NCI-H748 (cell line): ENCODE results near the gene ITPRIP.

Experiments used
- DNase-seq: peaks from one replicate; lab custom pipeline; 2025; ENCODE audit not compliant: unreplicated experiment; lab: John Stamatoyannopoulos, UW

The ITPRIP gene

DNA sequence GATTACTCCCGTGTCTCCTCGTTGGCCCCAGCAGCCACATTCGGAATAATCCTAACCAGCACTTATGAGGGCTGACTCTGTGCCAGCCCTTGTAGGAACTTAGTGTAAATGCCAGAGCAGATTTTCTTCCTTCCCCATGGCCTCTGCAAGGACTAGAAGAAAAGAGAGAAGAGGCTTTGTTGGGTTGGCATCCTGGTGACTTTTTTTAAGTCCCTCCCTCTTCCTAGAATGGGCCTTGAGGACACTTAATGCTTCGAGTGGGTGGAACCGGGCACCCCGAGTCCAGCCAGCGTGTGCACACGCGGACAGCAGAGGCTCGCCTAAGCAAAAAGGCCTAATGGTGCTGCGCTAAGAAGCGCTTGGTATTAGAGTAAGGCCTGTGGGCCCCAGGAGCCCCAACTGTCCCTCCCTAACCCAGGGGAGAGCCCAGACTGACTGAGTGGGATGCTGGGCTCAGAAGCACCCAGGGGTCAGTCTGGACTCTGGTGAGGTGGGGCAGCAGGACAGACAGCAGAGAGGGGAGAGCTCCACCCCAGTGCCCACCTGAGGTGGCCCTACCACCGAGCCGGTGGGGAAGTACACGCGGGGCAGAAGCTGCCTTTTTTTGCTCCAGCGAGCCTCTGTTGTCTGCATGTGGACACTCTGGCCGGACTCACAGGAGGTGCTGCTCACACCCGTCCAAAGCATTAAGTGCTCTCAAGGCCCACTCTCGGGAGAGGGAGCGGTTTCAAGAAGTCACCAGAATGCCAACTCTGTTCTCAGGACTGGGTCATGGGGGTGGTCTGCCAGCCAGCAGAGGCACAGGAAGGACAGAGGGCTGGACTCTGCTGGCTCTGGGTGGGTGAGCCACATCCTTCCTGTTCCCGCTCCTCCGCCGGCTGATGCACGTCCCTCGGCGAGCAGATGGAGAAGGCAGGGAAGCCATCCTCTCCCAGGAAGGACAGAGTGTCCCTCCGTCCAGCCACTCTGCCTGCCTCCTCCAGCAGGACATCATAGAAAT is 12.5 kb downstream of the ITPRIP start:
- no peak for DNase-seq

DNA sequence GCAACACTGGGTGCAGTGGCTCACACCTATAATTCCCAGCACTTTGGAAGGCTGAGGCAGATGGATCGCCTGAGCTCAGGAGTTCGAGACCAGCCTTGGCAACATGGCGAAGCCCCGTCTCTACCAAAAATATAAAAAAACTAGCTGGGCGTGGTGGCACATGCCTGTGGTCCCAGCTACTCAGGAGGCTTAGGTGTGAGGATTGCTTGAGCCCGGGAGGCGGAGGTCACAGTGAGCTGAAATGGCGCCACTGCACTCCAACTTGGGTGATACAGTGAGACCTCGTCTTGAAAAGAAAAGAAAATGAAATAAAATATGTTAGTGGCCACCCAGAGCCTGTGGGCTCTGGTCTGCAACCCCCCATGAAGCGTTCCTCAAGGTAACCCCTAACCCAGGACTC is 13.3 kb downstream of the ITPRIP start:
- no peak for DNase-seq

DNA sequence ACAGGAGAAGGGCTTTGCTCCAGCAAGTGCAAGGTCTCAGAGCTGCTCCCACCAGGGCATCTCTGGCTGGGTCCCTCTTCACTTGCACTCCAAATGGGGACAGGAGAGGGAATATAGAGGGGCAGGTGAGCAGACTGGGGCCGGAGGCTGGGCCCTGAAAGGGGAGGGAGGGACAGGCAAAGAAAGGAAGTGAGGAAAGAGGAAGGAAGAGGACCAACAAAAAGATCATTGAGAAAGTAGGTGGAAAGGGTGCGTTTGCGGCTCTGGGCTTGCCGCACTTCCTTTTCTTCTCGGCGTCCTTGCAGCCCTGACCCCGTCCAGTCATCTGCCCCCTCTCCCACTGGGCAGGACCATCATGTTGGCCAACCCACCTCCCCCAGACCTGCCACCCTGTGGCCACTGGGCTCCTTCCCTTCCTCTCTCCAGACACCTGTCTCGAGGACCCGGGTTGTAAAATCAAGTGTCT is 14.0 kb downstream of the ITPRIP start:
- no peak for DNase-seq

DNA sequence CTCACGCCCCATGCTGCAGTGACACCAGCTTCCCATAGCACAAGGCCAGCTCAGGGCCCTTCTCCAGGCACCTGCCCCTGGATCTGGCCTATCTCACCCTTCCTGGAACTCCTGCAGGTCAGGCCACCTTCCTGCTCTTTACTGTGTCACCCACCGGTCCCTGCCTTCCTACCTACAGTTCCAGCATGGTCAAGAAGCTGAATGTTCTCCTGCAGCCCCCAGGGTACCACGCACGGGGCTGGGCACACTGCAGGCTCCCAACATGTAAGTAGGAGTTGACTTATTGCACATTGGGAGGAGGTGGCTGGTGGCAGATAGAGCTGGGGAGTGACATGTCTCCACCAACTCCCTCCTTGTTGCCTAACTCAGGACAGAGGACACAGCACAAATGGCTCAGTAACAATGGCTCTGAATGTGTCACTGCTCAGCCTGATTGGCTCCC is 14.5 kb downstream of the ITPRIP start:
- DNase-seq, result no peak

DNA sequence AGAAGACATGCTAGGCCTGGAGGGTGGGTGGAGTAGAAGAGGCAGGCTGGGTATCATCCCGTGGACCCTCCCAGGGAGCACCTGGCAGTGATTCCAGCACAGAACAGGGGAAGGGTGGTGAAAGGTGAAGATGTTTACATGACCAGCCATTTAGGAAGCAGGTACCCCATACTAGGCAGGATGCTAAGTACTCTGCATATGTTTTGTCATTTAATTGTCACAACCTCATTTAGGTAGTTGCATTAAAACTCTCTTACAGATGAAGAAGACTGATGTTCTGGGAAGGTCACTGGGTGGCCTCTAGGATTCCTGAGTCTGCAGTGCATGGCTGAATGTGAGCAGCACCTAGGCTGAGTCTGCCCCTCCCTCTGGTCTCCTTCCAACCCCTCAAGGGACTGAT is 15.2 kb downstream of the ITPRIP start:
- no peak for DNase-seq

DNA sequence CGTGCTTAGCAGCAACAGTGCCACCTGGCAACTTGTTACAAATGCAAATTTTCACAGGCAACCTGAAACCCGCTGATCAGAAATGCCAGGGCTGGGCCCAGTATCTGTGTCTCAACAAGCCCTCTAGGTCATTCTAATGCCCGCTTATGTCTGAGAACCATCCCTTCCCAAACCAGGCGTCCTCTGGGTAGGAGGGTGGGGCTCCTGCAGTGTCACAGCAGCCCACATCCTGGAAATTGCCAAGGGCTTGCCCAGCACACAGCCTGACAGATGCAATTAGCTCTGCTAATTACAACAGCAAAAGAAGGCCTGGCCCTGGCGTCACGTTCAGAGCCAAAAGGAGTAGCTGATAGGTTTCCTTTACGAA is 15.9 kb downstream of the ITPRIP start:
- DNase-seq, result peak; percentile 28

DNA sequence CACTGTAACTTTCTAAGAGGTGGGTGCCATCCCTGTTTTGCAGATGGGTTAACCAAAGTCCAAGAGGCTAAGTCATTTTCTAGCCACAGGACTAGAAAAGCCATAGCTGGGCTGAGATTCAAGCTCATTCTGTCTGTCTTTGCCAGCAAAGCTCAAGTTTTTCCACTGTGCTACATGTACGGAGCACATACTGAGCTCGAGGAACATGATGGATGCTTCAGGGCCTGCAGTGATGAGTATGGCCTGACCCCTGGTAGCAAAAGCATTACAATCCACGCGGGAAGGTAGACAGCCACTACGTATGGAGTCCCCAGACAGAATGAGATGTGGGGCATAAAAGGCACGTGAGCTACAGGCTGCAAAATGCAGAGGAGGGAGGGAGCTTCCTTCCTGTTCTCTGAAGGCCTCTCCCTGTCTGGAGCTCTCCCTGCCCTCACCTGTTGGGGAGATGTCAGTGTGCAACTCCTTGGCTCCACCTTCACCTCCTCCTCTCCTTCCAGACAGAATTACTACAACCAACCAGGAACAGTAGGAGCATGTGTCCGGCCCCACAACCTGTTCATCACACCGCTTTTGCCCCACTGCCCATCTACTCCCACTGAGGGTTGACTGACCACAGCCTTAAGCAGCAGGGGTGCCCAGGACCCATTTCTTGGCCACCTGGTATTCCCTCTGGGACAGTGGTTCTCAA is 16.4 kb downstream of the ITPRIP start:
- no peak for DNase-seq

DNA sequence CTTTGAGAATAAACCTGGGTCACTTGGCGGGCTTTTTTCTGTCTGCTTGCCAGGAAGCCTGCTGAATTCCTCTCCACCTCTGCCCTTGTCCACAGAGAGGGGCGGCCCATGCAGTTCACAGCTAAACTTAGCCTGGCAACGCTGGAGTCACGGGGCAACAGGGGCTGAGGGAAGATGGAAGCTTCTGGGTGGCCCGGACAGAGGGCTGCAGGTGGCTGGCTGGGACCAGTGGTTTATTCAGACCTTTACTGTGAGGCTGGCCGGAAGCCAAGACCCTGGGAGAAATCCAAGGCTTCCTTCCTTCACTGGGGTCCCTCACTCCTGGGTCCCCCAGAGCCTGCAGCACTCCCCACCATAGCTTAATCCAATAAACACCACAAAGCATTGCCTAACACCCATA is 17.0 kb downstream of the ITPRIP start:
- no peak for DNase-seq

DNA sequence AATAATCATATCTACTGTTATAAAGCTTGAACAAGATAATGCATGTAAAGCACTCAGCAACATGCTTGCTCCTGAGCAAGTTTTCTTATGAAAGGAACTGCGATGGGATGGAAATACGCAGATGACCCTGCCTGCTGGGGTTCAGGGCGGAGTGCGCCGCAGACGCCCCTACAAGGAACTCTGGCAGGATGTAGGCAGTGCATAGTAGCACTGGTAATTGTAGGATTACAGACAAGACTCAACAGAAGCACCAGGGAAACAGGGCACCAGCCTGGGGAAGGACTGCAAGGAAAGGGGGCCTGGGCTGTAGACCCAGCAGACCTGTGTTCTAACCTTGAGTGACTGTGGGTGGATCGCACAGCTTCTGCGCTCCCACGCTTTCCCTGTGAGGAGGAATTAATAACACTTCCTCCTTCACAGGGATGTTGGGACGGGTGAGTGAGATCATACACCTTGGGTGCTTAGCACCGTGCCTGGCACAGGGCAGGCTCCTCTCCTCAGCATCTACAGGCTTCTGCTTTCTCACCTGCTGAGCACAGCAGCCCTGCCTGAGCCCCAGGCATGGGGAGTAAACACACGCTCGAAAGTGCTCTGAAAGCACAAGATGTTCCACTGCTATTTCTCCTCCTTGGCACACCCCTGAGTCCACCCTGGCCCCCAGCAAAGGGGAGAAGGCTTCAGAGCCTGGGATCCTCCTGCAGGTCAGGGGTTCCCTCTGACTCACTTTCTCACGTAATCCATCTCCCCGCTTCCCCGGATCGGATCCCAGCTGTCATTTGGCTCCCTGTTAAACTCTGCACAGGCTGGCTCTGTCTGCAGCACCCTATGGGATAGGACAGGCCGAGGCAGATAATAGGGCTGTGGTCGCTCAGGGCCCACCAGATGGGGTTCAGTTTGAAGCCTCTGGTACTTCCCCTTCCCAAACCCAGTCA is 19.2 kb downstream of the ITPRIP start:
- DNase-seq, result no peak

DNA sequence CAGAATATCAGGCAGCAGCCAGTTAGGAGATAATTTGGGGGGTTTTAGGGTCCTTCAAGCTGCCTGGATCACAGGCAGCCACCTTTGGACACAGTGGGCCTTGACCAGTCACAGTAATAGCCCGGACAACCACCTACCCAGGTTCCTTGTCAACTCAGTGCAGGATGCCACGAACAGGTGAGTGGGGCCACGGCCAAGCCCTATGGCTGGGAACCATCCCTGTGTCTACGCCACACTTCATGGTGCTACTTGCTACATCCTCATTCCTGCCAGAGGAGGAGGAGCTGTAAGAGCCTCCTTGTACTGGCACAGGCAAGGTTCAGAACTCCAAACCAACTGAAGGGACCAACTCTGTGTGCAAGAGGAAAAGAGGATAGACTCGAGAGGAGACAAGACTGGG is 19.9 kb downstream of the ITPRIP start:
- DNase-seq, result no peak

DNA sequence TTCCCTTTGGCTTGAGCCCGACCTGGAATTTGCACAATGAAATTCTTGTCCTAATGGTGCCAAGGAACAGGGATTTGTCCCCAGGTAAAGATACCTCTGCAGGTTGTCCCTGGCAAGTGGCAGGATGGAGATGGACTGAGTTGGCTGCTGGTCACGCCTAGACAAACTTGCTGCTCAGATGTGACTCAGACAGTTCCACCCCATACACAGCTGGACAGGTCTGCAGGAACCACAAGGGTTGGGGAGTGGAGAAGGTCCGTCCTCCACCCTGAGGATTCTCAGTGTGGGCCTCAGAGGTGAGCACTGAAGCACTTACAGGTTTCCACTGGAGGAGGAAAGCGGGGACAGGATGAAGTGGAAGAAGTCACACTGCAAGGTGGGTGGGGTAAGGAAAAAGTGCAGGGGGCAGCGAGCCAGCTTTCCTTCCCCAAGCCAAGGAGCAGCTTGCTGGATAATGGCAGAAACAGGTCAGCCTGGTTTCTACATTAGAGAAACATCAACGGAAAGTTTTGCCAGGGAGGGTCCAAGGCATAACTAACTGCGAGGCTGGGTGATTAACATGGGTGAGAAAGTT is 20.5 kb downstream of the ITPRIP start:
- DNase-seq, result no peak

DNA sequence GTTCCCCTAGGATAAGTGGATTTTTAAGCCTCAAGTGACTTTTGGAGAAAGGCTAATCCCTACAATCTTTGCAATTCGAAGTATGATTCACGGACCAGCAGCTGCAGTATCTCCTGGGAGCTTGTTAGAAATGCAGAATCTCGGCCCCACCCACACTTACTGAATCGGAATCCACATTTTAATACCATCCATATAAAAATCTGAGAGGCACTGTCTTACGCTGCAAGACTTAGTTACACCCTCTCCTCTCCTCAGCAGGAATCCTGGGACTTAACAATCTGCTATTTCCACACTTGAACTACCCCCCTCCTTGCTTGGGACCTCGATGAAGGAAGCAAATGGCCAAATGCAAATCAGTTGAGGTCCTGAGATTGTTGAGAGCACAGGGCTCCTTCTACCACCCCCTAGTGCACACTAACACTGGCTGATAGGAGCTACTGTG is 21.0 kb downstream of the ITPRIP start:
- DNase-seq, result no peak

DNA sequence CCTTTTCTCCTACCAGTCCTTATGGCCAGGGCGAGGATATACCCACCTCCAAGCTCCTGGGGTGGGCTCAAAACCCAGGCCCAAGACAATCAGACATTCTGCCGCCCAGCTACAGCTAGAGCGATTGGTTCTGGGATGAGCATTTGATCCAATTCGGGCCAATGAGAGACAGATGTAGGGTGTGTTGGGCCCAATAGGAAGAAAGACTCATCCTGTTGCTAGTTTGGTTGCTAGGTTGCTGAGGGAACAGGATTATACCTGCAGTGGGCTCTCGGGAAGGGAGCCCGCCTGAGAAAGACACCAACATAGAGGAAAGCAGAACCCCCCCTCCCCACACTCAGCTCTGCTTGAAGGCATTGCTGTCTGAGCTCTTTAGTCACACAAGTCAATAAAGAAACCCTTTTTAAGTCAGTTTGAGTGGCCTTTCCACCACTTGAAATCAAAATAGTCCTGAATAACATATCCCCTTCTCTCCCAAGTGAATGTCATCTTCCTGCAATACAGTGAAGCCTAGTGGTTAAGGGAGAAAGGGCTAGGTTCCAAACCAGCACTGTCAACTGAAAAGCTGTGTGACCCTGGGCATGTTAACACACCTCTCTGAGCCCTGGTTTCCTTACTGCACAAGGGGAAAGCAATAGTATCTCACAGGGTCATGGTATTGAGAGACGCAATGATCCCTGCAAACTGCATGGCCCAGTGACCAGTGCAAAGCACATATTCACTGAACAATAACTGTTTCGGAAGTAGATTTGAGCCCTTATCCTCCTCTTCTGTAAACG is 21.8 kb downstream of the ITPRIP start:
- DNase-seq, result no peak

DNA sequence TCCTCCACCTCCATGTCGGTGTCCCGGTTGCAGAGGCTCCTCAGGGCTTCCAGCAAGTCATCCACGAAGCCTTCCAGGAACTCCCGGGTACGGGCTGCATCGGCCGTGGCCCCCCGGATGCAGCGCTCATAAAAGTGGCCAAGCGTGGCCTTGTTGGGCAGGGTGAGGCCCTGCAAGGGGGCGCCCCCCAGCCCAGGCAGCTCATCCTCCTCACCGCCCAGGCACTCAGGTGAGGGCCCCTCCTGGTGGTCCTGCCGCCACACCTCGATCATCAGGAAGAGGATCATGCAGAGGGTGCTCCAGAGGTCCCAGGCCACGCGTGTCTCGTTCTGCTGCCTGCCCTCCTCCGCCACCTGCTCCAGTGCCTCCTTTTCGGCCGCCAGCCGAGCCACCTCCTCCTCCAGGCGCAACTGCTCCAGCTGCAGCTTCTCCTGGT is 22.8 kb downstream of the ITPRIP start:
- DNase-seq, result no peak

DNA sequence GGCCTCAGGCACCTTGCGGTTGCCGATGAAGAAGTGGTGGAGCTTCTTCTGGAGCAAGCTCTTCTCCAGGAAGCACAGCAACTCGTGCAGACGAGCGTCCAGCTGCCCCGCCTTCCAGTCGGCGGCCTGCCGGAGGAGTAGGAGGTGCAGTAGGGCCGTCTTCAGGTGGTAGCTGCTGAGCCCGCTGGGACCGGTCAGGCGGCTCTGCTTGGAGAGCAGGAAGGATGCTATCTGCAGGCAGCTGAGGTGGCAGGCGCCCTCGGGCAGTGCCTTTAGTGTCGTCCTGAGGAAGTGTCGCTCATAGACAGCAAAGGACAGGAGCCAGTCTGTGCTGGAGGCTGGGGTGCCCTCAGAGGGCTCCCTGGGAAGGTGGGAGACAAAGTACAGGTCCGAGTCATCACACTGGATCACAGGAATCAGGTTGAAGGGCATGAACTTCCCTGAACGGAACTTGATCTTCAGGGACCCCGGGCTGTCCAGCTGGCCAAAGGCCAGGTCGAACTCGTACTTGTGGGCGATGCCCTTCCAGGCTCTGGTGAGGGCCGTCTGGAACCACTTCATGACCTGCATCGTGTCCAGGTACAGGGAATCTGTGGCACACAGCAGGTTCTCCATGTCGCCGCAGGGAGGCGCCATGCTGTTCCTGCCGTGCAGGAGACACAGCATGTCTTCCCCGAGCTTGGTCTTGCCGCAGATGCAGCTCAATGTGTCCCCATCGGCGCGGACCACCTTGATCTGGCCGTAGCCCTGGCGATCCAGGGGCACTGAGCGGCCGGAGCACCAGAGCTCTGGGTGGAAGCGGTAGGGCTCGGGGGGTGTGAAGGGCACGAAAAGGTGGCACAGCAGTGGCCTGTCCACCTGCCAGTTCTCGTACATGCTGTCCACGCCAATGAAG is 23.4 kb downstream of the ITPRIP start:
- DNase-seq, result no peak

DNA sequence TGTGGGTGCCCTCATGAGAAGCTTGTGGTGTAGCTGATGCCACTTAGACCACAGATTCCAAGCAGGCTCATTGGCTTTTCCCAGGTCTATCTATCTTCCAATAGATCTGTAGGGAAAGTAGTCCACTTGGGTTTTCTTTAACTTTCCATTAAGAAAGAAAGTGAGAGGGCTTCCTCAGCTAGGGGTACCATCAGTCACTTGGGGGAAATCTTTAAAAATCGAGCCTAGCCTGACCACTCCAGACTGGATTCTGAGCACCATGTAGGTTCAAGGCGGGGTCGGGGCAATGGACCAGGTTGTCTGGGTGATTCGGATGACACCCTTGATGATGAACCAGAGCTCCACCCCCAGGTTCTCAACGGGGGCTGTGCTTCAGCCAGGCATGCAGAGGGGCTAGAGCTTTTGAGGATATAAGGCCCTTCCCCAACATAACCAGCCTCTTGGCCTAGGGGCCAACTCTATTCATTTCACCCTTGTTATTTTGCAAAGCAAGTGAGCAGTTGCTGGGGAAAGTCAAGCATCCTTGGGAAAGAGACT is 27.0 kb downstream of the ITPRIP start:
- no peak for DNase-seq

DNA sequence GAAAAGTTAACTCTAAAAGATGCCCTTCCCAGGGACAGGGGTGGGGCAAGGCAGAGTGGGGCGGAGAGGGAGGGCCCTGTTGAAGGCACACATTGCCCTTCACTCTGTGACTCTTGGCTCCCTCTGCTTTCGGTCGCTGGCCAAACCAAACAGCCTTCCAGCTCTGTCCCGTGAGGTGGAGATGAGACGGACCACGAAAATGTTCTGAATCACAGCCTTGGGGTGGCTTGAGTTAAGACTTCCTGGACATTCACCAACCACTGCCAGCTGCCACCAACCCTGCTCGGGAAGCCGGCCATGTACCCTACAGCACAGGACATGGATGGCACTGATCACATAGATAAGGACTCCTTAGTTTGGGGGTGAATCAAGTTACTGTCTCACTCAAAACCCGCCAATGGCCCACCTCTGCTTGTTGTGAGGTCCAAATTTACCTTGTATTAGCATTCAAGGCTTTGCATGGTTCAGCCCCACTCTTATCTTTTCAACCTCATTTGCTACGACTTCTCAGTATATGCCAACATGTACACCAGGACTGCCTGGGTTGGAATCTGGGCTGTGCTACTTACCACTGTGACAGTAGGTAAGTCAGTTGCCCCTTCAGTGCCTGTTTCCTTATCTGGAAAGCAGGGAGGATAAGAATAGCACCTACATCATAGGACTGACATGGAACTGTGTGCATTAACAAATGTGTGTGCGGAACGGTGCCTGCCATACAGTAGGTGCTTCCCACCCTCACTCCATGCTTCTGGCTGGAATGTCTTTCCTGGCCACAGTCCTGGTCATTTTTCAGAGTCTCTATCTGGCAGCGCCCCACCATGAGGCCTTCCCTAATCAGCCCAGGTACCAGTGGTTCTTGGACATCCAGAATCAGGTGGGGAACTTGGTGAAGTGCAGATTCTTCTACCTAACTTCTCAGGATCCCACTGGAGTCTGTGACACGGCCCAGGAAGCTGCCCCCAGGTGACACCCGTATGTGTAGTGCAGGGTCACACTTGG is 28.0 kb downstream of the ITPRIP start:
- no peak for DNase-seq
